HepG2 (cell line): ENCODE measurements around the gene LDLRAD4. TPM values are rescaled to one million over a fixed set of nuclear protein-coding genes. Genes with fewer than 3 reads are reported as not detected.

Source experiments
- ATAC-seq: fragments of 200-7000 bp; cut with Tn5 transposase; 3 replicates; pipeline ENCODE4 v1.9.1; 2020; ENCODE audit warnings: mild to moderate bottlenecking, moderate library complexity
- BruUV-seq: library from RNA; stranded (reverse); fragments of 400-500 nt; replicated peaks from 2 replicates; lab custom pipeline; 2021; lab: Mats Ljungman, UMichigan
- CTCF ChIA-PET: fragments of 300-600 bp; formaldehyde crosslinking; extraction: SDS; loops from one replicate; lab custom pipeline; 2021; ENCODE audit warnings: low total read pairs, inconsistent platforms, low intra/inter-chr PET ratio; lab: Yijun Ruan, JAX
- POLR2A ChIA-PET: fragments of 350-600 bp; sonication (Branson Sonifier 250); formaldehyde crosslinking; loops from one replicate; lab custom pipeline; 2020; ENCODE audit warnings: antibody characterized with exemption, inconsistent platforms; lab: Yijun Ruan, JAX
- DNase-seq: peaks from one replicate; pipeline ENCODE4 v3.0.0-alpha.2; 2015; ENCODE audit warnings: low spot score
- FAIRE-seq: peaks from 3 replicates; lab custom pipeline; 2011; peaks lifted over from hg19 to GRCh38; lab: Jason Lieb, UNC
- H2AFZ ChIP-seq: one replicate; pipeline ENCODE4 v1.6.1; 2011; ENCODE audit warnings: low read length, inconsistent platforms
- H3K27ac ChIP-seq: fragments of 300-600 bp; 3 replicates; pipeline ENCODE4 v1.8.0; 2011; ENCODE audit warnings: mixed run types, mild to moderate bottlenecking, mixed read lengths, low read length, inconsistent platforms; ENCODE audit not compliant: insufficient read depth; ENCODE audit errors: extremely low read length
- H3K27me3 ChIP-seq, 2 experiments: fragments of 200-600 bp in 1 of 2; 2 replicates in 1 of 2; 3 replicates in 1 of 2; pipeline versions ENCODE4 v1.6.0 to v1.8.0; 2011; ENCODE audit warnings: low read length in 2 of 2, mild to moderate bottlenecking in 2 of 2, moderate library complexity in 2 of 2, inconsistent platforms in 1 of 2; ENCODE audit not compliant: insufficient read depth in 2 of 2, control insufficient read depth in 1 of 2
- H3K36me3 ChIP-seq, 2 experiments: fragments of 200-600 bp in 1 of 2; replicated peaks in 1 of 2; 2 replicates in 1 of 2; 3 replicates in 1 of 2; pipeline versions ENCODE4 v1.5.1 to v1.8.0; 2011; ENCODE audit warnings: low read length in 2 of 2, inconsistent platforms in 1 of 2; ENCODE audit not compliant: insufficient read depth in 2 of 2, control insufficient read depth in 1 of 2
- H3K4me1 ChIP-seq: 2 replicates; pipeline ENCODE4 v1.5.1; 2012; ENCODE audit warnings: low read length, inconsistent platforms; ENCODE audit not compliant: insufficient read depth
- H3K4me2 ChIP-seq: 2 replicates; pipeline ENCODE4 v1.6.0; 2011; ENCODE audit warnings: low read depth, low read length, inconsistent platforms
- H3K4me3 ChIP-seq, 3 experiments: fragments of 200-600 bp in 1 of 3; sonication (generic), shearing (Covaris generic) in 1 of 3; replicated peaks in 1 of 3; 2 replicates each; pipeline ENCODE4 v1.5.1; 2011 to 2016; ENCODE audit warnings: low read length in 3 of 3, inconsistent platforms in 2 of 3, low read depth in 2 of 3, mild to moderate bottlenecking in 2 of 3, control low read depth in 1 of 3, mixed read lengths in 1 of 3; ENCODE audit not compliant: insufficient read depth in 1 of 3
- H3K79me2 ChIP-seq: one replicate; pipeline ENCODE4 v1.6.1; 2011; ENCODE audit warnings: low read length, inconsistent platforms; ENCODE audit not compliant: insufficient read depth
- H3K9ac ChIP-seq: 2 replicates; pipeline ENCODE4 v1.6.0; 2011; ENCODE audit warnings: mild to moderate bottlenecking, low read depth, low read length, inconsistent platforms; ENCODE audit not compliant: insufficient read depth
- H3K9me3 ChIP-seq: 2 replicates; pipeline ENCODE4 v1.5.1; 2012; ENCODE audit warnings: mild to moderate bottlenecking, low read length
- H4K20me1 ChIP-seq: 2 replicates; pipeline ENCODE4 v1.6.0; 2011; ENCODE audit warnings: inconsistent platforms, mild to moderate bottlenecking, low read length, moderate library complexity; ENCODE audit not compliant: insufficient read depth
- HOMEZ ChIP-seq: IDR thresholded peaks from 2 replicates; pipeline ENCODE4 v1.6.1; 2016; ENCODE audit warnings: low read depth
- KDM4B ChIP-seq: sonication (generic); formaldehyde crosslinking; IDR thresholded peaks from 2 replicates; pipeline ENCODE4 v1.4.0; 2020; ENCODE audit warnings: missing genetic modification reagents
- RARG ChIP-seq: sonication (generic); formaldehyde crosslinking; IDR thresholded peaks from 2 replicates; pipeline ENCODE4 v1.4.0; 2020; ENCODE audit warnings: low read depth, mild to moderate bottlenecking, missing genetic modification reagents
- RFX3 ChIP-seq: IDR thresholded peaks from 2 replicates; pipeline ENCODE4 v1.6.1; 2016; ENCODE audit warnings: missing biosample characterization, missing genetic modification reagents
- SCMH1 ChIP-seq: sonication (generic); formaldehyde crosslinking; IDR thresholded peaks from 2 replicates; pipeline ENCODE4 v1.9.0; 2021; ENCODE audit warnings: missing genetic modification reagents, mild to moderate bottlenecking, borderline replicate concordance
- ZBTB8A ChIP-seq: sonication (generic); formaldehyde crosslinking; IDR thresholded peaks from 2 replicates; pipeline ENCODE4 v1.4.0; 2020; ENCODE audit warnings: mild to moderate bottlenecking, low read depth, missing genetic modification reagents, borderline replicate concordance
- ZSCAN31 ChIP-seq: sonication (generic); formaldehyde crosslinking; IDR thresholded peaks from 2 replicates; pipeline ENCODE4 v1.5.0; 2020; ENCODE audit warnings: low read depth, mild to moderate bottlenecking, missing genetic modification reagents
- WGBS: methylation state at CpG from one replicate; pipeline ENCODE4 v1.1.6; 2017; ENCODE audit warnings: low lambda C conversion rate; 5-methylcytosine and 5-hydroxymethylcytosine counted together
- in situ Hi-C: cut with HindIII; loops from 2 replicates; pipeline ENCODE4 v1.10.0; 2017; ENCODE audit warnings: low pct_unique_long_range_greater_than_20kb; ENCODE audit not compliant: extremely low pct_ligation_motif_present
- intact Hi-C: fragments of 100-400 bp; cut with micrococcal nuclease; formaldehyde crosslinking; loops from one replicate; pipeline ENCODE4 v1.10.0; 2022; ENCODE audit not compliant: unreplicated experiment
- polyA plus RNA-seq, 8 experiments: library from polyadenylated mRNA; depleted of rRNA in 3 of 8; stranded (reverse) in 7 of 8; unstranded in 1 of 8; fragments of >200 nt; fragmentation: Illumina TruSeq in 4 of 8; extraction: Trizol in 4 of 8; gene quantifications; 2 replicates each; pipeline versions ENCODE4 v1.2.1 to v1.2.3, GENCODE V29; 2011 to 2016; ENCODE audit warnings: low read depth in 4 of 8, missing spikeins in 1 of 8, mixed read lengths in 1 of 8; ENCODE audit not compliant: insufficient read depth in 1 of 8
- total RNA-seq, 5 experiments: library from RNA; depleted of rRNA; stranded (reverse); fragments of >200 nt; fragmentation: Illumina TruSeq; extraction: Trizol; gene quantifications; 2 replicates each; pipeline ENCODE4 v1.2.3, GENCODE V29; 2016; ENCODE audit warnings: low read depth in 1 of 5
- TF ChIP-seq, protein P1 (sequence below): sonication (generic); formaldehyde crosslinking; IDR thresholded peaks from 2 replicates; pipeline ENCODE4 v1.8.1; 2022; ENCODE audit warnings: low read depth, mild to moderate bottlenecking, missing genetic modification reagents
- TF ChIP-seq, protein P2 (sequence below): sonication (generic); formaldehyde crosslinking; IDR thresholded peaks from 2 replicates; pipeline ENCODE4 v1.5.1; 2020; ENCODE audit warnings: missing genetic modification reagents, mild to moderate bottlenecking, borderline replicate concordance
- TF ChIP-seq, protein P3 (sequence below): sonication (generic); formaldehyde crosslinking; IDR thresholded peaks from 2 replicates; pipeline ENCODE4 v1.8.1; 2023; ENCODE audit warnings: mild to moderate bottlenecking, missing genetic modification reagents

LDLRAD4 gene
- total and polyA plus RNA-seq, 2 of the 13 experiments (the other 11 are each of a cell fraction or from before 2014, with no cell fraction given) = 13.6 to 20.9 TPM

GRCh38 chr18:13422541-13423147, 204.1 kb downstream of the LDLRAD4 start (continued):
- TF ChIP-seq, protein P1, sequence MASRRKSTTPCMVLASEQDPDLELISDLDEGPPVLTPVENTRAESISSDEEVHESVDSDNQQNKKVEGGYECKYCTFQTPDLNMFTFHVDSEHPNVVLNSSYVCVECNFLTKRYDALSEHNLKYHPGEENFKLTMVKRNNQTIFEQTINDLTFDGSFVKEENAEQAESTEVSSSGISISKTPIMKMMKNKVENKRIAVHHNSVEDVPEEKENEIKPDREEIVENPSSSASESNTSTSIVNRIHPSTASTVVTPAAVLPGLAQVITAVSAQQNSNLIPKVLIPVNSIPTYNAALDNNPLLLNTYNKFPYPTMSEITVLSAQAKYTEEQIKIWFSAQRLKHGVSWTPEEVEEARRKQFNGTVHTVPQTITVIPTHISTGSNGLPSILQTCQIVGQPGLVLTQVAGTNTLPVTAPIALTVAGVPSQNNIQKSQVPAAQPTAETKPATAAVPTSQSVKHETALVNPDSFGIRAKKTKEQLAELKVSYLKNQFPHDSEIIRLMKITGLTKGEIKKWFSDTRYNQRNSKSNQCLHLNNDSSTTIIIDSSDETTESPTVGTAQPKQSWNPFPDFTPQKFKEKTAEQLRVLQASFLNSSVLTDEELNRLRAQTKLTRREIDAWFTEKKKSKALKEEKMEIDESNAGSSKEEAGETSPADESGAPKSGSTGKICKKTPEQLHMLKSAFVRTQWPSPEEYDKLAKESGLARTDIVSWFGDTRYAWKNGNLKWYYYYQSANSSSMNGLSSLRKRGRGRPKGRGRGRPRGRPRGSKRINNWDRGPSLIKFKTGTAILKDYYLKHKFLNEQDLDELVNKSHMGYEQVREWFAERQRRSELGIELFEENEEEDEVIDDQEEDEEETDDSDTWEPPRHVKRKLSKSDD = no peak

GRCh38 chr18:13423352-13423751, 204.8 kb downstream of the LDLRAD4 start:
- CTCF ChIA-PET = no interaction called here

More at GRCh38 chr18:13423352-13423751, 204.8 kb downstream of the LDLRAD4 start:
- H2AFZ ChIP-seq = no peak overlapping the region
- TF ChIP-seq ZBTB8A (CRISPR knock-in tag) (no peak), SCMH1 (no peak), RARG (CRISPR knock-in tag) (no peak), RFX3 (CRISPR knock-in tag) (no peak), HOMEZ (CRISPR knock-in tag) (no peak), ZSCAN31 (CRISPR knock-in tag) (no peak), KDM4B (no peak)
- TF ChIP-seq, protein P2, sequence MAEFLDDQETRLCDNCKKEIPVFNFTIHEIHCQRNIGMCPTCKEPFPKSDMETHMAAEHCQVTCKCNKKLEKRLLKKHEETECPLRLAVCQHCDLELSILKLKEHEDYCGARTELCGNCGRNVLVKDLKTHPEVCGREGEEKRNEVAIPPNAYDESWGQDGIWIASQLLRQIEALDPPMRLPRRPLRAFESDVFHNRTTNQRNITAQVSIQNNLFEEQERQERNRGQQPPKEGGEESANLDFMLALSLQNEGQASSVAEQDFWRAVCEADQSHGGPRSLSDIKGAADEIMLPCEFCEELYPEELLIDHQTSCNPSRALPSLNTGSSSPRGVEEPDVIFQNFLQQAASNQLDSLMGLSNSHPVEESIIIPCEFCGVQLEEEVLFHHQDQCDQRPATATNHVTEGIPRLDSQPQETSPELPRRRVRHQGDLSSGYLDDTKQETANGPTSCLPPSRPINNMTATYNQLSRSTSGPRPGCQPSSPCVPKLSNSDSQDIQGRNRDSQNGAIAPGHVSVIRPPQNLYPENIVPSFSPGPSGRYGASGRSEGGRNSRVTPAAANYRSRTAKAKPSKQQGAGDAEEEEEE (CRISPR knock-in tag) = no peak
- TF ChIP-seq, protein P3, sequence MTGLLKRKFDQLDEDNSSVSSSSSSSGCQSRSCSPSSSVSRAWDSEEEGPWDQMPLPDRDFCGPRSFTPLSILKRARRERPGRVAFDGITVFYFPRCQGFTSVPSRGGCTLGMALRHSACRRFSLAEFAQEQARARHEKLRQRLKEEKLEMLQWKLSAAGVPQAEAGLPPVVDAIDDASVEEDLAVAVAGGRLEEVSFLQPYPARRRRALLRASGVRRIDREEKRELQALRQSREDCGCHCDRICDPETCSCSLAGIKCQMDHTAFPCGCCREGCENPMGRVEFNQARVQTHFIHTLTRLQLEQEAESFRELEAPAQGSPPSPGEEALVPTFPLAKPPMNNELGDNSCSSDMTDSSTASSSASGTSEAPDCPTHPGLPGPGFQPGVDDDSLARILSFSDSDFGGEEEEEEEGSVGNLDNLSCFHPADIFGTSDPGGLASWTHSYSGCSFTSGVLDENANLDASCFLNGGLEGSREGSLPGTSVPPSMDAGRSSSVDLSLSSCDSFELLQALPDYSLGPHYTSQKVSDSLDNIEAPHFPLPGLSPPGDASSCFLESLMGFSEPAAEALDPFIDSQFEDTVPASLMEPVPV (CRISPR knock-in tag) = no peak
- H3K4me2 ChIP-seq = no peak overlapping the region
- ATAC-seq (no peak), FAIRE-seq (no peak), DNase-seq (no peak)
- H3K4me1 ChIP-seq = peaks cover 12% of the 10 kb centered on the region
- no peaks in the 10 kb centered on the region for H3K36me3 ChIP-seq
- no peaks in the 10 kb centered on the region for H3K9me3 ChIP-seq
- WGBS = 90% methylated on average over 9 of the region's 9 CpGs
- H3K4me3 ChIP-seq = no peak overlapping the region
- intact Hi-C loops (no loop called here), in situ Hi-C loops (no loop called here)
- no peaks in the 10 kb centered on the region for H4K20me1 ChIP-seq
- H3K27ac ChIP-seq = no peak overlapping the region
- H3K27me3 ChIP-seq = no peaks in the 10 kb centered on the region
- H3K9ac ChIP-seq = no peak overlapping the region
- POLR2A ChIA-PET = no interaction called here
- no peaks in the 10 kb centered on the region for H3K79me2 ChIP-seq
- no TSS peak for BruUV-seq
